ENCODE measurements around the gene CNN2. TPM values are rescaled to one million over a fixed set of nuclear protein-coding genes. Genes with fewer than 3 reads are reported as not detected.

CNN2 gene
- total RNA-seq, 2 experiments from 2014 or later: 307 to 318 TPM

DNA sequence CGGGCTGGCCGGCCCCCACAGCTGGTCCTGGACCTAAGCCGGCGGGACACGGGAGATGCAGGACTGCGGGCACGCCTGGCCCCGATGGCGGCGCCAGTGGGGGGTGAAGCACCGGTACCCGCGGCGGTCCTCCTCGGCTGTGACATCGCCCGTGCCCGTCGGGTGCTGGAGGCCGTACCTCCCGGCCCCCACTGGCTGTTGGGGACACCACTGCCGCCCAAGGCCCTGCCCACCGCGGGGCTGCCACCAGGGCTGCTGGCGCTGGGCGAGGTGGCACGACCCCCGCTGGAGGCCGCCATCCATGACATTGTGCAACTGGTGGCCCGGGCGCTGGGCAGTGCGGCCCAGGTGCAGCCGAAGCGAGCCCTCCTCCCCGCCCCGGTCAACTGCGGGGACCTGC is 23.1 kb upstream of the CNN2 start:
- H3K4me1 Mint-ChIP-seq (ENCODE audit: low read depth): peaks cover 6% of the 10 kb centered on the region
- no peak overlapping the region for H3K4me3 Mint-ChIP-seq
- H3K36me3 Mint-ChIP-seq (ENCODE audit: low read depth): no peaks in the 10 kb centered on the region
- H3K27ac Mint-ChIP-seq: no peak overlapping the region
- Histone ChIP-seq H3K4me1 (ENCODE audit: insufficient read depth, low read length) (peaks cover 16% of the 10 kb centered on the region), H3K27ac (ENCODE audit: low read depth in 1 of 2, low read length in 2 of 2) (no peak overlapping the region), H3K36me3 (ENCODE audit: insufficient read depth, low read length) (no peaks in the 10 kb centered on the region), H3K9me3 (ENCODE audit: control insufficient read depth in 1 of 2, insufficient read depth in 1 of 2, low read length in 2 of 2) (peaks cover 0 to 11% of the 10 kb centered on the region in 2 experiments), H3K27me3 (ENCODE audit: control insufficient read depth in 1 of 2, insufficient read depth in 2 of 2, low read length in 2 of 2) (peaks cover 24 to 27% of the 10 kb centered on the region in 2 experiments), H3K4me3 (ENCODE audit: low read length) (no peak overlapping the region)
- no peaks in the 10 kb centered on the region for H3K9me3 Mint-ChIP-seq
- DNase-seq (no peak), ATAC-seq (ENCODE audit: poor library complexity) (no peak)
- ChIA-PET POLR2A (interaction anchor here (0.6 to 1.1 kb wide), 3 partner anchors 64 to 139 kb away, joined by 3 to 4 read pairs (median 4); partner anchors contain the start of gene ARHGAP45), CTCF (no interaction called here)
- intact Hi-C loops (cut with DNase I, micrococcal nuclease): no loop called here
- TF ChIP-seq, protein P1, sequence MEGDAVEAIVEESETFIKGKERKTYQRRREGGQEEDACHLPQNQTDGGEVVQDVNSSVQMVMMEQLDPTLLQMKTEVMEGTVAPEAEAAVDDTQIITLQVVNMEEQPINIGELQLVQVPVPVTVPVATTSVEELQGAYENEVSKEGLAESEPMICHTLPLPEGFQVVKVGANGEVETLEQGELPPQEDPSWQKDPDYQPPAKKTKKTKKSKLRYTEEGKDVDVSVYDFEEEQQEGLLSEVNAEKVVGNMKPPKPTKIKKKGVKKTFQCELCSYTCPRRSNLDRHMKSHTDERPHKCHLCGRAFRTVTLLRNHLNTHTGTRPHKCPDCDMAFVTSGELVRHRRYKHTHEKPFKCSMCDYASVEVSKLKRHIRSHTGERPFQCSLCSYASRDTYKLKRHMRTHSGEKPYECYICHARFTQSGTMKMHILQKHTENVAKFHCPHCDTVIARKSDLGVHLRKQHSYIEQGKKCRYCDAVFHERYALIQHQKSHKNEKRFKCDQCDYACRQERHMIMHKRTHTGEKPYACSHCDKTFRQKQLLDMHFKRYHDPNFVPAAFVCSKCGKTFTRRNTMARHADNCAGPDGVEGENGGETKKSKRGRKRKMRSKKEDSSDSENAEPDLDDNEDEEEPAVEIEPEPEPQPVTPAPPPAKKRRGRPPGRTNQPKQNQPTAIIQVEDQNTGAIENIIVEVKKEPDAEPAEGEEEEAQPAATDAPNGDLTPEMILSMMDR (IDR thresholded peaks at IDR 0.05): no peak
- peaks cover 17% of the 10 kb centered on the region for H3K27me3 Mint-ChIP-seq

DNA sequence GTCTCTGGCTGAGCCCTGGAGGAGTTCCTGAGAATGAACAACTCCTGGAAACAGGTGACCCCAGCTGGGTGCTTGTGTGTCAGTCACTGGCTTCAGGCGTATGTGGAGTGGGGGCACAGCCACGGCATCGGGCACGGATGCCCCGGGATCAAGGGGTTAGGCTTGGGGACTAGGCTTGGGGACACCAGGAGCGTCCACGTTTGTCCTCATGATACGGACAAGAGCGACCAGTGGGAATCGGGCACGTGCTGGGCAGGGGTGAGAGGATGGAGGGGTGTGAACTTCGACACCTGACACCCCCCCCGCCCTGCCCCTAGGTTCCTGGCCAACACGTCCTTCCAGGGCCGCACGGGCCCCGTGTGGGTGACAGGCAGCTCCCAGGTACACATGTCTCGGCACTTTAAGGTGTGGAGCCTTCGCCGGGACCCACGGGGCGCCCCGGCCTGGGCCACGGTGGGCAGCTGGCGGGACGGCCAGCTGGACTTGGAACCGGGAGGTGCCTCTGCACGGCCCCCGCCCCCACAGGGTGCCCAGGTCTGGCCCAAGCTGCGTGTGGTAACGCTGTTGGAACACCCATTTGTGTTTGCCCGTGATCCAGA is 22.1 kb upstream of the CNN2 start:
- ATAC-seq (ENCODE audit: poor library complexity): no peak
- Mint-ChIP-seq H3K4me1 (ENCODE audit: low read depth) (peaks cover under 1% of the 10 kb centered on the region), H3K27me3 (peaks cover 9% of the 10 kb centered on the region), H3K9me3 (no peaks in the 10 kb centered on the region), H3K4me3 (no peak overlapping the region), H3K36me3 (ENCODE audit: low read depth) (no peaks in the 10 kb centered on the region), H3K27ac (no peak overlapping the region)
- no peaks in the 10 kb centered on the region for H3K36me3 ChIP-seq (ENCODE audit: insufficient read depth, low read length)
- ChIA-PET CTCF (interaction anchor here (0.6 kb wide), 1 partner anchor 82 kb away, joined by 3 read pairs; no protein-coding TSS in a partner anchor), POLR2A (interaction anchor here (0.9 to 1.0 kb wide), 2 partner anchors 21 to 71 kb away, joined by 3 read pairs; partner anchors contain the start of gene WDR18)
- peaks cover 16% of the 10 kb centered on the region for H3K4me1 ChIP-seq (ENCODE audit: insufficient read depth, low read length)
- no peak overlapping the region for H3K27ac ChIP-seq (ENCODE audit: low read depth in 1 of 2, low read length in 2 of 2)
- peaks cover 14 to 18% of the 10 kb centered on the region in 2 experiments for H3K27me3 ChIP-seq (ENCODE audit: control insufficient read depth in 1 of 2, insufficient read depth in 2 of 2, low read length in 2 of 2)
- TF ChIP-seq, protein P1 (IDR thresholded peaks at IDR 0.05): no peak
- intact Hi-C loops (cut with DNase I, micrococcal nuclease): no loop called here
- H3K4me3 ChIP-seq (ENCODE audit: low read length): no peak overlapping the region
- peaks cover 0 to 11% of the 10 kb centered on the region in 2 experiments for H3K9me3 ChIP-seq (ENCODE audit: control insufficient read depth in 1 of 2, insufficient read depth in 1 of 2, low read length in 2 of 2)
- no peak for DNase-seq

DNA sequence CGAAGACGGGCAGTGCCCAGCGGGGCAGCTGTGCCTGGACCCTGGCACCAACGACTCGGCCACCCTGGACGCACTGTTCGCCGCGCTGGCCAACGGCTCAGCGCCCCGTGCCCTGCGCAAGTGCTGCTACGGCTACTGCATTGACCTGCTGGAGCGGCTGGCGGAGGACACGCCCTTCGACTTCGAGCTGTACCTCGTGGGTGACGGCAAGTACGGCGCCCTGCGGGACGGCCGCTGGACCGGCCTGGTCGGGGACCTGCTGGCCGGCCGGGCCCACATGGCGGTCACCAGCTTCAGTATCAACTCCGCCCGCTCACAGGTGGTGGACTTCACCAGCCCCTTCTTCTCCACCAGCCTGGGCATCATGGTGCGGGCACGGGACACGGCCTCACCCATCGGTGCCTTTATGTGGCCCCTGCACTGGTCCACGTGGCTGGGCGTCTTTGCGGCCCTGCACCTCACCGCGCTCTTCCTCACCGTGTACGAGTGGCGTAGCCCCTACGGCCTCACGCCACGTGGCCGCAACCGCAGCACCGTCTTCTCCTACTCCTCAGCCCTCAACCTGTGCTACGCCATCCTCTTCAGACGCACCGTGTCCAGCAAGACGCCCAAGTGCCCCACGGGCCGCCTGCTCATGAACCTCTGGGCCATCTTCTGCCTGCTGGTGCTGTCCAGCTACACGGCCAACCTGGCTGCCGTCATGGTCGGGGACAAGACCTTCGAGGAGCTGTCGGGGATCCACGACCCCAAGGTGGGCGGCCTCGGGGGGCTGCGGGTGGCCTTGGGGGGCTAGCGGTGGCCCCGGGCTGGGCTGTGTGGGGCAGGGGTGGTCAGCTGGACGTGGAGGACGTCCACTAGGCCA is 21.4 kb upstream of the CNN2 start:
- intact Hi-C loops (cut with DNase I, micrococcal nuclease): no loop called here
- DNase-seq (no peak), ATAC-seq (ENCODE audit: poor library complexity) (no peak)
- Histone ChIP-seq H3K27me3 (ENCODE audit: control insufficient read depth in 1 of 2, insufficient read depth in 2 of 2, low read length in 2 of 2) (peaks cover 10 to 13% of the 10 kb centered on the region in 2 experiments), H3K4me1 (ENCODE audit: insufficient read depth, low read length) (peaks cover 14% of the 10 kb centered on the region), H3K9me3 (ENCODE audit: control insufficient read depth in 1 of 2, insufficient read depth in 1 of 2, low read length in 2 of 2) (peaks cover 0 to 11% of the 10 kb centered on the region in 2 experiments), H3K4me3 (ENCODE audit: low read length) (no peak overlapping the region), H3K36me3 (ENCODE audit: insufficient read depth, low read length) (peaks cover 6% of the 10 kb centered on the region), H3K27ac (ENCODE audit: low read depth in 1 of 2, low read length in 2 of 2) (no peak overlapping the region)
- POLR2A ChIA-PET: interaction anchor here (0.9 to 1.0 kb wide), 2 partner anchors 21 to 70 kb away, joined by 3 read pairs; partner anchors contain the start of gene WDR18
- peaks cover 7% of the 10 kb centered on the region for H3K27me3 Mint-ChIP-seq
- no peak overlapping the region for H3K4me3 Mint-ChIP-seq
- TF ChIP-seq, protein P1 (IDR thresholded peaks at IDR 0.05): no peak
- CTCF ChIA-PET: no interaction called here
- H3K36me3 Mint-ChIP-seq (ENCODE audit: low read depth): no peaks in the 10 kb centered on the region
- no peaks in the 10 kb centered on the region for H3K9me3 Mint-ChIP-seq
- no peak overlapping the region for H3K27ac Mint-ChIP-seq
- no peaks in the 10 kb centered on the region for H3K4me1 Mint-ChIP-seq (ENCODE audit: low read depth)
